Smooth muscle cell (in vitro differentiated cells): ENCODE data around the gene SH3RF3. TPM values are rescaled to one million over a fixed set of nuclear protein-coding genes. Genes with fewer than 3 reads are reported as not detected.

Experiments
- DNase-seq: peaks from one replicate; lab custom pipeline; 2025; ENCODE audit not compliant: unreplicated experiment; lab: John Stamatoyannopoulos, UW
- H2AFZ ChIP-seq: fragments of 200-600 bp; sonication (generic); 2 replicates; pipeline ENCODE4 v1.6.0; 2016; ENCODE audit warnings: antibody characterized with exemption, low read depth, mild to moderate bottlenecking
- H3F3A ChIP-seq: fragments of 200-600 bp; sonication (generic); 2 replicates; pipeline ENCODE4 v1.6.0; 2017; ENCODE audit warnings: antibody characterized with exemption, low read depth
- H3K27ac ChIP-seq: fragments of 200-600 bp; sonication (generic); 2 replicates; pipeline ENCODE4 v1.5.1; 2016; ENCODE audit warnings: low read depth, mild to moderate bottlenecking
- H3K27me3 ChIP-seq: fragments of 200-600 bp; sonication (generic); 2 replicates; pipeline ENCODE4 v1.6.1; 2016; ENCODE audit warnings: low read depth, mild to moderate bottlenecking
- H3K36me3 ChIP-seq: fragments of 200-600 bp; sonication (generic); 2 replicates; pipeline ENCODE4 v1.5.1; 2016; ENCODE audit warnings: low read depth
- H3K4me1 ChIP-seq: fragments of 200-600 bp; sonication (generic); 2 replicates; pipeline ENCODE4 v1.5.1; 2016; ENCODE audit warnings: low read depth
- H3K4me2 ChIP-seq: fragments of 200-600 bp; sonication (generic); 2 replicates; pipeline ENCODE4 v1.6.0; 2016; ENCODE audit warnings: mild to moderate bottlenecking
- H3K4me3 ChIP-seq: fragments of 200-600 bp; sonication (generic); 2 replicates; pipeline ENCODE4 v1.5.1; 2016; ENCODE audit warnings: mild to moderate bottlenecking
- H3K79me2 ChIP-seq: fragments of 200-600 bp; sonication (generic); 2 replicates; pipeline ENCODE4 v1.6.0; 2016; ENCODE audit warnings: low read depth, mild to moderate bottlenecking
- H3K9ac ChIP-seq: fragments of 200-600 bp; sonication (generic); 2 replicates; pipeline ENCODE4 v1.6.0; 2016; ENCODE audit warnings: low read depth
- H3K9me3 ChIP-seq: fragments of 200-600 bp; sonication (generic); replicated peaks from 2 replicates; pipeline ENCODE4 v1.5.1; 2016; ENCODE audit warnings: low read depth
- H4K20me1 ChIP-seq: fragments of 200-600 bp; sonication (generic); 2 replicates; pipeline ENCODE4 v1.6.0; 2016; ENCODE audit warnings: low read depth
- CTCF ChIP-seq: fragments of 200-600 bp; sonication (generic); IDR thresholded peaks from 2 replicates; pipeline ENCODE4 v1.5.1; 2017; ENCODE audit warnings: borderline replicate concordance, mild to moderate bottlenecking, antibody characterized with exemption; ENCODE audit not compliant: insufficient read depth, poor library complexity, severe bottlenecking
- WGBS: methylation state at CpG from one replicate; pipeline ENCODE4 v1.1.7; 2016; ENCODE audit warnings: low lambda C conversion rate; 5-methylcytosine and 5-hydroxymethylcytosine counted together
- polyA plus RNA-seq: library from polyadenylated mRNA; unstranded; fragments of >200 nt; fragmentation: Nextera tagmentation; extraction: Ambion mirVana; gene quantifications from 2 replicates; pipeline ENCODE4 v1.2.1, GENCODE V29; 2016
- total RNA-seq: library from RNA; depleted of rRNA; stranded (reverse); fragments of >200 nt; gene quantifications from 2 replicates; pipeline ENCODE4 v1.2.3, GENCODE V29; 2014

SH3RF3 gene
- total and polyA plus RNA-seq, 2 experiments from 2014 or later = 6.6 to 11.8 TPM

- WGBS = 94% methylated on average over 12 of the region's 12 CpGs
- Histone ChIP-seq H3K9ac (no peak overlapping the region), H3K4me3 (no peak overlapping the region), H3K9me3 (no peaks in the 10 kb centered on the region), H3K27ac (no peak overlapping the region), H3K36me3 (no peaks in the 10 kb centered on the region), H4K20me1 (no peaks in the 10 kb centered on the region), H3K4me2 (no peak overlapping the region), H3F3A (no peaks in the 10 kb centered on the region), H3K4me1 (no peaks in the 10 kb centered on the region), H3K79me2 (no peaks in the 10 kb centered on the region), H2AFZ (no peak overlapping the region), H3K27me3 (no peaks in the 10 kb centered on the region)
- no peak for DNase-seq
- no peak for TF ChIP-seq CTCF
Observed at GRCh38 chr2:109478906-109479493, 350.0 kb downstream of the SH3RF3 start.

GRCh38 chr2:109479804-109480203 is 350.8 kb downstream of the SH3RF3 start:
- Histone ChIP-seq H3K4me1 (no peaks in the 10 kb centered on the region), H3K79me2 (no peaks in the 10 kb centered on the region), H3K27me3 (no peaks in the 10 kb centered on the region), H4K20me1 (no peaks in the 10 kb centered on the region), H3K27ac (no peak overlapping the region), H3K4me2 (no peak overlapping the region), H3K9ac (no peak overlapping the region), H3K9me3 (no peaks in the 10 kb centered on the region), H3F3A (no peaks in the 10 kb centered on the region), H3K36me3 (no peaks in the 10 kb centered on the region), H3K4me3 (no peak overlapping the region), H2AFZ (no peak overlapping the region)
- no peak for TF ChIP-seq CTCF
- WGBS = 95% methylated on average over 7 of the region's 7 CpGs
- no peak for DNase-seq

GRCh38 chr2:109480486-109481195 is 351.6 kb downstream of the SH3RF3 start:
- H3K4me1 ChIP-seq = no peaks in the 10 kb centered on the region
- H2AFZ ChIP-seq = no peak overlapping the region
- no peaks in the 10 kb centered on the region for H3F3A ChIP-seq
- TF ChIP-seq CTCF = no peak
- H4K20me1 ChIP-seq = no peaks in the 10 kb centered on the region
- 96% methylated on average over 10 of the region's 10 CpGs for WGBS
- no peaks in the 10 kb centered on the region for H3K79me2 ChIP-seq
- no peak for DNase-seq
- H3K4me3 ChIP-seq = no peak overlapping the region
- H3K27me3 ChIP-seq = no peaks in the 10 kb centered on the region
- H3K9ac ChIP-seq = no peak overlapping the region
- no peak overlapping the region for H3K27ac ChIP-seq
- H3K9me3 ChIP-seq = no peaks in the 10 kb centered on the region
- H3K4me2 ChIP-seq = no peak overlapping the region
- H3K36me3 ChIP-seq = no peaks in the 10 kb centered on the region

GRCh38 chr2:109481196-109481555 is 352.2 kb downstream of the SH3RF3 start:
- no peaks in the 10 kb centered on the region for H3K9me3 ChIP-seq
- H3F3A ChIP-seq = no peaks in the 10 kb centered on the region
- WGBS = 88% methylated on average over 9 of the region's 9 CpGs
- H2AFZ ChIP-seq = no peak overlapping the region
- H4K20me1 ChIP-seq = no peaks in the 10 kb centered on the region
- no peaks in the 10 kb centered on the region for H3K27me3 ChIP-seq
- no peak overlapping the region for H3K4me2 ChIP-seq
- no peak overlapping the region for H3K27ac ChIP-seq
- DNase-seq = no peak
- H3K36me3 ChIP-seq = no peaks in the 10 kb centered on the region
- H3K4me3 ChIP-seq = no peak overlapping the region
- H3K9ac ChIP-seq = no peak overlapping the region
- TF ChIP-seq CTCF = no peak
- no peaks in the 10 kb centered on the region for H3K4me1 ChIP-seq
- H3K79me2 ChIP-seq = no peaks in the 10 kb centered on the region
